CD4-positive, alpha-beta T cell treated with Interleukin-15 for 1 hour (primary cell): Measurements from ENCODE around the gene LMBR1.
"Not testable (repeated sequence)": the region's sequence is repeated elsewhere in the genome, so short reads cannot be mapped to it uniquely, and the experiment has no call there.

ENCODE experiments used
- DNase-seq: peaks from one replicate; pipeline ENCODE4 v3.0.0-alpha.2; 2020

Gene LMBR1

GRCh38 chr7:156892821-156893706 is at the start of gene LMBR1:
TSS of gene LMBR1 (minus strand) at chr7:156893183. CDS start at chr7:156892993, 190 bp downstream.
- DNase-seq: peak; percentile 96

- no peak for DNase-seq
These were observed 49.7 kb upstream of the LMBR1 start for GRCh38 chr7:156942708-156943090.

GRCh38 chr7:156941393-156942182 is 48.6 kb upstream of the LMBR1 start:
- DNase-seq: no peak

- DNase-seq: no peak
These were observed 47.6 kb upstream of the LMBR1 start for GRCh38 chr7:156940421-156941122.

- DNase-seq: not testable (repeated sequence)
These were observed 43.8 kb upstream of the LMBR1 start for GRCh38 chr7:156936766-156937165.

- no peak for DNase-seq
These were observed 42.3 kb upstream of the LMBR1 start for GRCh38 chr7:156935250-156935649.

GRCh38 chr7:156932006-156932405 is 39.0 kb upstream of the LMBR1 start:
- DNase-seq: no peak

GRCh38 chr7:156929789-156930539 is 37.0 kb upstream of the LMBR1 start:
- peak; percentile 35 for DNase-seq

- DNase-seq: no peak
These were observed 35.4 kb upstream of the LMBR1 start for GRCh38 chr7:156928406-156928747.

- no peak for DNase-seq
These were observed 34.8 kb upstream of the LMBR1 start for GRCh38 chr7:156927571-156928405.

- not testable (repeated sequence) for DNase-seq
These were observed 32.8 kb upstream of the LMBR1 start for GRCh38 chr7:156925821-156926220.

- not testable (repeated sequence) for DNase-seq
These were observed 29.3 kb upstream of the LMBR1 start for GRCh38 chr7:156922304-156922703.

GRCh38 chr7:156920487-156921373 is 27.7 kb upstream of the LMBR1 start:
- not testable (repeated sequence) for DNase-seq

GRCh38 chr7:156920076-156920475 is 27.1 kb upstream of the LMBR1 start:
- DNase-seq: no peak

GRCh38 chr7:156919132-156919713 is 26.2 kb upstream of the LMBR1 start:
- DNase-seq: no peak

GRCh38 chr7:156918635-156919034 is 25.7 kb upstream of the LMBR1 start:
- no peak for DNase-seq

- DNase-seq: not testable (repeated sequence)
These were observed 16.7 kb upstream of the LMBR1 start for GRCh38 chr7:156909574-156910252.

- DNase-seq: no peak
These were observed 14.7 kb upstream of the LMBR1 start for GRCh38 chr7:156907656-156908055.

- no peak for DNase-seq
These were observed 13.2 kb upstream of the LMBR1 start for GRCh38 chr7:156906200-156906649.
